Measurements from ENCODE around the gene SERPINB12. TPM values are rescaled to one million over a fixed set of nuclear protein-coding genes. Genes with fewer than 3 reads are reported as not detected.

The SERPINB12 gene
- total and polyA plus RNA-seq, 5 experiments from 2014 or later: not detected

- POLR2A ChIA-PET: no interaction called here
- ATAC-seq (no peak), DNase-seq (no peak)
- no peak overlapping the region for H3K4me3 Mint-ChIP-seq
- no peaks in the 10 kb centered on the region for H3K4me1 Mint-ChIP-seq
- peaks cover 0 to 8% (median 2%) of the 10 kb centered on the region in 5 donors for H3K27me3 Mint-ChIP-seq
- H3K9me3 Mint-ChIP-seq: peaks cover 0 to 2% (median 0%) of the 10 kb centered on the region in 9 donors
- no peak overlapping the region for H3K27ac Mint-ChIP-seq
- no peaks in the 10 kb centered on the region for H3K36me3 Mint-ChIP-seq
Measured at GRCh38 chr18:63590966-63591695, 49.0 kb downstream of the SERPINB12 start.

GRCh38 chr18:63591725-63592124 is 49.6 kb downstream of the SERPINB12 start:
- DNase-seq (no peak), ATAC-seq (no peak)
- no peak overlapping the region for H3K27ac Mint-ChIP-seq
- H3K4me3 Mint-ChIP-seq: no peak overlapping the region
- POLR2A ChIA-PET: no interaction called here
- H3K4me1 Mint-ChIP-seq: no peaks in the 10 kb centered on the region
- peaks cover 0 to 2% (median 0%) of the 10 kb centered on the region in 9 donors for H3K9me3 Mint-ChIP-seq
- H3K36me3 Mint-ChIP-seq: no peaks in the 10 kb centered on the region
- peaks cover 0 to 8% (median 1%) of the 10 kb centered on the region in 5 donors for H3K27me3 Mint-ChIP-seq

GRCh38 chr18:63592471-63592870 is 50.3 kb downstream of the SERPINB12 start:
- no peaks in the 10 kb centered on the region for H3K36me3 Mint-ChIP-seq
- no peak for ATAC-seq

GRCh38 chr18:63596964-63597363 is 54.8 kb downstream of the SERPINB12 start:
- POLR2A ChIA-PET: no interaction called here
- Mint-ChIP-seq H3K9me3 (peaks cover 0 to 3% (median 0%) of the 10 kb centered on the region in 9 donors), H3K4me1 (no peaks in the 10 kb centered on the region), H3K4me3 (no peak overlapping the region), H3K27ac (no peak overlapping the region), H3K27me3 (peaks cover 0 to 6% (median 3%) of the 10 kb centered on the region in 5 donors), H3K36me3 (no peaks in the 10 kb centered on the region)
- DNase-seq (no peak), ATAC-seq (no peak)

More at GRCh38 chr18:63592471-63592870, 50.3 kb downstream of the SERPINB12 start:
- no peak for DNase-seq
- Mint-ChIP-seq H3K27ac (no peak overlapping the region), H3K27me3 (peaks cover 0 to 8% (median 1%) of the 10 kb centered on the region in 5 donors), H3K9me3 (peaks cover 0 to 2% (median 0%) of the 10 kb centered on the region in 9 donors), H3K4me3 (no peak overlapping the region), H3K4me1 (no peaks in the 10 kb centered on the region)
- POLR2A ChIA-PET: no interaction called here

- peaks cover 0 to 11% (median 9%) of the 10 kb centered on the region in 5 donors for H3K27me3 Mint-ChIP-seq
- H3K36me3 Mint-ChIP-seq: no peaks in the 10 kb centered on the region
- H3K27ac Mint-ChIP-seq: no peak overlapping the region
- ATAC-seq: no peak
- H3K4me3 Mint-ChIP-seq: no peak overlapping the region
- no peaks in the 10 kb centered on the region for H3K4me1 Mint-ChIP-seq
- no peak for DNase-seq
- peaks cover 0 to 3% (median 0%) of the 10 kb centered on the region in 9 donors for H3K9me3 Mint-ChIP-seq
- POLR2A ChIA-PET: no interaction called here
Measured at GRCh38 chr18:63603355-63603754, 61.2 kb downstream of the SERPINB12 start.

GRCh38 chr18:63603772-63604171 is 61.6 kb downstream of the SERPINB12 start:
- DNase-seq: no peak
- Mint-ChIP-seq H3K9me3 (peaks cover 0 to 3% (median 0%) of the 10 kb centered on the region in 9 donors), H3K4me1 (no peaks in the 10 kb centered on the region), H3K27me3 (peaks cover 0 to 11% (median 9%) of the 10 kb centered on the region in 5 donors), H3K36me3 (no peaks in the 10 kb centered on the region), H3K27ac (no peak overlapping the region), H3K4me3 (no peak overlapping the region)
- ATAC-seq: no peak
- POLR2A ChIA-PET: no interaction called here

- ATAC-seq (no peak), DNase-seq (no peak)
- no peaks in the 10 kb centered on the region for H3K36me3 Mint-ChIP-seq
- H3K27me3 Mint-ChIP-seq: peaks cover 0 to 10% (median 6%) of the 10 kb centered on the region in 5 donors
- POLR2A ChIA-PET: no interaction called here
- no peaks in the 10 kb centered on the region for H3K4me1 Mint-ChIP-seq
- no peak overlapping the region for H3K27ac Mint-ChIP-seq
- no peak overlapping the region for H3K4me3 Mint-ChIP-seq
- H3K9me3 Mint-ChIP-seq: peaks cover 0 to 3% (median 0%) of the 10 kb centered on the region in 9 donors
Measured at GRCh38 chr18:63604791-63605567, 62.8 kb downstream of the SERPINB12 start.

- ATAC-seq: no peak
- no peaks in the 10 kb centered on the region for H3K4me1 Mint-ChIP-seq
Measured at GRCh38 chr18:63606526-63606925, 64.4 kb downstream of the SERPINB12 start.

GRCh38 chr18:63613420-63613819 is 71.3 kb downstream of the SERPINB12 start:
- POLR2A ChIA-PET: no interaction called here

More at GRCh38 chr18:63606526-63606925, 64.4 kb downstream of the SERPINB12 start:
- H3K27me3 Mint-ChIP-seq: peaks cover 0 to 21% (median 14%) of the 10 kb centered on the region in 5 donors
- peaks cover 0 to 3% (median 0%) of the 10 kb centered on the region in 9 donors for H3K9me3 Mint-ChIP-seq
- no peak for DNase-seq
- POLR2A ChIA-PET: no interaction called here
- H3K4me3 Mint-ChIP-seq: no peak overlapping the region
- H3K36me3 Mint-ChIP-seq: no peaks in the 10 kb centered on the region
- H3K27ac Mint-ChIP-seq: no peak overlapping the region

GRCh38 chr18:63617049-63617914 is 75.1 kb downstream of the SERPINB12 start:
- Mint-ChIP-seq H3K4me3 (no peak overlapping the region), H3K4me1 (no peaks in the 10 kb centered on the region), H3K27me3 (peaks cover 0 to 18% (median 2%) of the 10 kb centered on the region in 5 donors), H3K9me3 (peaks cover 0 to 14% (median 9%) of the 10 kb centered on the region in 9 donors), H3K27ac (no peak overlapping the region), H3K36me3 (peaks cover 0 to 2% (median 0%) of the 10 kb centered on the region in 3 donors)
- DNase-seq (no peak), ATAC-seq (no peak)
- POLR2A ChIA-PET: no interaction called here

More at GRCh38 chr18:63613420-63613819, 71.3 kb downstream of the SERPINB12 start:
- H3K27ac Mint-ChIP-seq: no peak overlapping the region
- no peak for DNase-seq
- H3K4me3 Mint-ChIP-seq: no peak overlapping the region
- no peaks in the 10 kb centered on the region for H3K36me3 Mint-ChIP-seq
- no peaks in the 10 kb centered on the region for H3K4me1 Mint-ChIP-seq
- peaks cover 0 to 4% (median 0%) of the 10 kb centered on the region in 9 donors for H3K9me3 Mint-ChIP-seq
- H3K27me3 Mint-ChIP-seq: peaks cover 5 to 19% (median 10%) of the 10 kb centered on the region in 5 donors
- no peak for ATAC-seq

- POLR2A ChIA-PET: no interaction called here
- H3K9me3 Mint-ChIP-seq: peaks cover 0 to 16% (median 8%) of the 10 kb centered on the region in 9 donors
- peaks cover 0 to 17% (median 2%) of the 10 kb centered on the region in 5 donors for H3K27me3 Mint-ChIP-seq
- DNase-seq: no peak
- H3K27ac Mint-ChIP-seq: no peak overlapping the region
- H3K4me3 Mint-ChIP-seq: no peak overlapping the region
- no peaks in the 10 kb centered on the region for H3K4me1 Mint-ChIP-seq
- no peak for ATAC-seq
- peaks cover 0 to 2% (median 2%) of the 10 kb centered on the region in 3 donors for H3K36me3 Mint-ChIP-seq
Measured at GRCh38 chr18:63617915-63618234, 75.7 kb downstream of the SERPINB12 start.
